ENCODE data around the gene FOXL3. TPM values are rescaled to one million over a fixed set of nuclear protein-coding genes. Genes with fewer than 3 reads are reported as not detected.

The FOXL3 gene
- total and polyA plus RNA-seq, 4 donors: not detected

DNA sequence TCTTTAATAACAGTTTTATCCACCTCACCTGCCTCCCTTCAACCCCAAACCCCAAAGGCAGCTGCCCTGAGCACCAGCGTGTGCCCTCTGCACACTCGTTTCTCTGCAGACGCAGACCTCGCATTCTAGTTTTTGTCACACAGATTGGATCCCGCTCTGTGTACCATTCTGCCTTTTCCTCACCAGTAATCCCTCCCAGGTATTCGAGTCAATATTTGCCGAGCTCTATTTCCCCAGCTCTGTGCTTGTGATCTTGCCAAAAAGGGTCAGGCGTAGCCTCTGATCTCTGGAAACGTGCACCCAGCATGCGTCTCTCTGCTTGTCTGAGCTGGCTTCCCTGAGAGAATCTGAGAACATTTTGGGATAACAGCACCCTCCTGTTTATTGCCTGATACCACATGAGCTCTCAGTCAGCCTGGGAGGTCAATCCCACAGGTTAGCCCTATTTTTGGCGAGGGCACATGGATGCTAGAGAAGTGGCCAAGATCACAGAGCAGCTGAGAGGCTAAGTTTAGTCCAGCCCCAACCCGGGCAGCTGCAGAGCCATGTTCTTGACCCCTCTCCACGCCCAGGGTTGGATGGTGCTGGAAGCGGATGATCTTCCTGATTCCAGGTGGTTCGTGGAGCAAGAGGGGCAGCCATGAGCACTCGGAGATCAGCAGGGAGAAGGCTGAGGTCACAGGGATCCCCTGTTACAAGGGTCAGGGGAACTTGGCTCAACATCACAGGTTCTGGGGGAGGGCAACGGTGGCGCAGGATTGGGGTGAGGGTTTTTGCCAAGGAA, 29.1 kb downstream of the FOXL3 start (continued):
- TF ChIP-seq, protein P1, sequence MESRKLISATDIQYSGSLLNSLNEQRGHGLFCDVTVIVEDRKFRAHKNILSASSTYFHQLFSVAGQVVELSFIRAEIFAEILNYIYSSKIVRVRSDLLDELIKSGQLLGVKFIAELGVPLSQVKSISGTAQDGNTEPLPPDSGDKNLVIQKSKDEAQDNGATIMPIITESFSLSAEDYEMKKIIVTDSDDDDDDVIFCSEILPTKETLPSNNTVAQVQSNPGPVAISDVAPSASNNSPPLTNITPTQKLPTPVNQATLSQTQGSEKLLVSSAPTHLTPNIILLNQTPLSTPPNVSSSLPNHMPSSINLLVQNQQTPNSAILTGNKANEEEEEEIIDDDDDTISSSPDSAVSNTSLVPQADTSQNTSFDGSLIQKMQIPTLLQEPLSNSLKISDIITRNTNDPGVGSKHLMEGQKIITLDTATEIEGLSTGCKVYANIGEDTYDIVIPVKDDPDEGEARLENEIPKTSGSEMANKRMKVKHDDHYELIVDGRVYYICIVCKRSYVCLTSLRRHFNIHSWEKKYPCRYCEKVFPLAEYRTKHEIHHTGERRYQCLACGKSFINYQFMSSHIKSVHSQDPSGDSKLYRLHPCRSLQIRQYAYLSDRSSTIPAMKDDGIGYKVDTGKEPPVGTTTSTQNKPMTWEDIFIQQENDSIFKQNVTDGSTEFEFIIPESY (IDR thresholded peaks at IDR 0.05): no peak

DNA sequence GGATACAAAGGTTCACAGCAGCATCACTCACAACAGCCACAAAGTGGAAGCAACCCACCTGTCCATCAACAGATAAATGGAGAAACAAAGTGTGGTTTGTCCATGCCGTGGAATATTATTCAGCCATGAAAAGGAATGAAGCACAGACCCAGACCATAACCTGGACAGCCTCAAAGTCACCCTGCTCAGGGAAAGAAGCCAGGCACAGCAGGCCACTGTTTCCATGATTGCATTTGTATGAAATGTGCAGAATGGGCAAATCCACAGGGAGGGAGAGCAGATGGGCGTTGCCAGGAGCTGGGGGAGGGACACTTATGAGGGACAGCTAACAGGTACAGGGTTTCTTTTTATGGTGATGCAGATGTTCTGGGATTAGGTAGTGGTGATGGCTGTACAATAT, 30.3 kb downstream of the FOXL3 start:
- Histone ChIP-seq H3K27ac (ENCODE audit: low read depth in 1 of 2, low read length in 2 of 2) (no peak overlapping the region), H3K4me3 (ENCODE audit: low read depth in 1 of 3, low read length in 3 of 3) (no peak overlapping the region), H3K27me3 (ENCODE audit: control insufficient read depth in 4 of 4, insufficient read depth in 4 of 4, low read length in 3 of 4) (no peaks in the 10 kb centered on the region), H3K9me3 (ENCODE audit: control insufficient read depth in 4 of 4, low read length in 3 of 4) (no peaks in the 10 kb centered on the region), H3K36me3 (ENCODE audit: control insufficient read depth in 4 of 4, insufficient read depth in 3 of 4, low read depth in 1 of 4, low read length in 3 of 4) (no peaks in the 10 kb centered on the region), H3K4me1 (ENCODE audit: control insufficient read depth in 4 of 4, insufficient read depth in 4 of 4, low read length in 3 of 4) (peaks cover 0 to 16% (median 10%) of the 10 kb centered on the region in 4 donors), H3K9ac (ENCODE audit: low read depth in 1 of 2, low read length in 2 of 2) (no peak overlapping the region)
- 95% methylated on average over 2 of the region's 2 CpGs for WGBS
- no peak for DNase-seq (ENCODE audit: low spot score)
- TF ChIP-seq, protein P2, sequence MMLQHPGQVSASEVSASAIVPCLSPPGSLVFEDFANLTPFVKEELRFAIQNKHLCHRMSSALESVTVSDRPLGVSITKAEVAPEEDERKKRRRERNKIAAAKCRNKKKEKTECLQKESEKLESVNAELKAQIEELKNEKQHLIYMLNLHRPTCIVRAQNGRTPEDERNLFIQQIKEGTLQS (IDR thresholded peaks at IDR 0.05): no peak
- TF ChIP-seq TAF1 (conservative IDR thresholded peaks at IDR 0.05): no peak
- TF ChIP-seq, protein P1 (IDR thresholded peaks at IDR 0.05): no peak
- no peak for TF ChIP-seq HNF4A (conservative IDR thresholded peaks at IDR 0.05)
- TF ChIP-seq YY1 (IDR thresholded peaks at IDR 0.05): no peak
- TF ChIP-seq EGR1 (IDR thresholded peaks at IDR 0.05; ENCODE audit: low read depth in 2 of 2): no peak
- TF ChIP-seq, protein P3, sequence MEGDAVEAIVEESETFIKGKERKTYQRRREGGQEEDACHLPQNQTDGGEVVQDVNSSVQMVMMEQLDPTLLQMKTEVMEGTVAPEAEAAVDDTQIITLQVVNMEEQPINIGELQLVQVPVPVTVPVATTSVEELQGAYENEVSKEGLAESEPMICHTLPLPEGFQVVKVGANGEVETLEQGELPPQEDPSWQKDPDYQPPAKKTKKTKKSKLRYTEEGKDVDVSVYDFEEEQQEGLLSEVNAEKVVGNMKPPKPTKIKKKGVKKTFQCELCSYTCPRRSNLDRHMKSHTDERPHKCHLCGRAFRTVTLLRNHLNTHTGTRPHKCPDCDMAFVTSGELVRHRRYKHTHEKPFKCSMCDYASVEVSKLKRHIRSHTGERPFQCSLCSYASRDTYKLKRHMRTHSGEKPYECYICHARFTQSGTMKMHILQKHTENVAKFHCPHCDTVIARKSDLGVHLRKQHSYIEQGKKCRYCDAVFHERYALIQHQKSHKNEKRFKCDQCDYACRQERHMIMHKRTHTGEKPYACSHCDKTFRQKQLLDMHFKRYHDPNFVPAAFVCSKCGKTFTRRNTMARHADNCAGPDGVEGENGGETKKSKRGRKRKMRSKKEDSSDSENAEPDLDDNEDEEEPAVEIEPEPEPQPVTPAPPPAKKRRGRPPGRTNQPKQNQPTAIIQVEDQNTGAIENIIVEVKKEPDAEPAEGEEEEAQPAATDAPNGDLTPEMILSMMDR (IDR thresholded peaks at IDR 0.05; ENCODE audit: low read depth, low read length, missing input control): no peak
- TF ChIP-seq HNF4G (IDR thresholded peaks at IDR 0.05): no peak
- no peak for TF ChIP-seq RAD21 (IDR thresholded peaks at IDR 0.05)
- TF ChIP-seq JUND (IDR thresholded peaks at IDR 0.05): no peak
- no peak for TF ChIP-seq FOXA2 (IDR thresholded peaks at IDR 0.05)
- TF ChIP-seq FOXA1 (IDR thresholded peaks at IDR 0.05): no peak
- TF ChIP-seq GABPA (IDR thresholded peaks at IDR 0.05 in 1 of 2, conservative IDR thresholded peaks at IDR 0.05 in 1 of 2): no peak
- no peak for TF ChIP-seq SP1 (IDR thresholded peaks at IDR 0.05)
- TF ChIP-seq NR2F2 (IDR thresholded peaks at IDR 0.05): no peak
- TF ChIP-seq, protein P4, sequence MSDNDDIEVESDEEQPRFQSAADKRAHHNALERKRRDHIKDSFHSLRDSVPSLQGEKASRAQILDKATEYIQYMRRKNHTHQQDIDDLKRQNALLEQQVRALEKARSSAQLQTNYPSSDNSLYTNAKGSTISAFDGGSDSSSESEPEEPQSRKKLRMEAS (IDR thresholded peaks at IDR 0.05): no peak
- TF ChIP-seq, protein P5, sequence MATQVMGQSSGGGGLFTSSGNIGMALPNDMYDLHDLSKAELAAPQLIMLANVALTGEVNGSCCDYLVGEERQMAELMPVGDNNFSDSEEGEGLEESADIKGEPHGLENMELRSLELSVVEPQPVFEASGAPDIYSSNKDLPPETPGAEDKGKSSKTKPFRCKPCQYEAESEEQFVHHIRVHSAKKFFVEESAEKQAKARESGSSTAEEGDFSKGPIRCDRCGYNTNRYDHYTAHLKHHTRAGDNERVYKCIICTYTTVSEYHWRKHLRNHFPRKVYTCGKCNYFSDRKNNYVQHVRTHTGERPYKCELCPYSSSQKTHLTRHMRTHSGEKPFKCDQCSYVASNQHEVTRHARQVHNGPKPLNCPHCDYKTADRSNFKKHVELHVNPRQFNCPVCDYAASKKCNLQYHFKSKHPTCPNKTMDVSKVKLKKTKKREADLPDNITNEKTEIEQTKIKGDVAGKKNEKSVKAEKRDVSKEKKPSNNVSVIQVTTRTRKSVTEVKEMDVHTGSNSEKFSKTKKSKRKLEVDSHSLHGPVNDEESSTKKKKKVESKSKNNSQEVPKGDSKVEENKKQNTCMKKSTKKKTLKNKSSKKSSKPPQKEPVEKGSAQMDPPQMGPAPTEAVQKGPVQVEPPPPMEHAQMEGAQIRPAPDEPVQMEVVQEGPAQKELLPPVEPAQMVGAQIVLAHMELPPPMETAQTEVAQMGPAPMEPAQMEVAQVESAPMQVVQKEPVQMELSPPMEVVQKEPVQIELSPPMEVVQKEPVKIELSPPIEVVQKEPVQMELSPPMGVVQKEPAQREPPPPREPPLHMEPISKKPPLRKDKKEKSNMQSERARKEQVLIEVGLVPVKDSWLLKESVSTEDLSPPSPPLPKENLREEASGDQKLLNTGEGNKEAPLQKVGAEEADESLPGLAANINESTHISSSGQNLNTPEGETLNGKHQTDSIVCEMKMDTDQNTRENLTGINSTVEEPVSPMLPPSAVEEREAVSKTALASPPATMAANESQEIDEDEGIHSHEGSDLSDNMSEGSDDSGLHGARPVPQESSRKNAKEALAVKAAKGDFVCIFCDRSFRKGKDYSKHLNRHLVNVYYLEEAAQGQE (IDR thresholded peaks at IDR 0.05): no peak
- TF ChIP-seq RXRA (IDR thresholded peaks at IDR 0.05): no peak

All from liver (tissue), 9 donors.